Natural killer cell (primary cell): ENCODE data around the gene MBNL1. TPM values are rescaled to one million over a fixed set of nuclear protein-coding genes. Genes with fewer than 3 reads are reported as not detected.
A peak's percentile ranks its signal among the peaks of the same experiment; 100 is the strongest.

Experiments
- ATAC-seq, 3 donors: fragments of 150-1000 bp in 2 of 3; fragments of 200-7000 bp in 1 of 3; cut with Tn5 transposase; 1 replicate in 1 of 3; 2 replicates in 2 of 3; pipeline ENCODE4 v1.10.0; 2021; ENCODE audit warnings: mild to moderate bottlenecking in 2 of 3, moderate library complexity in 2 of 3
- DNase-seq, 2 donors: peaks; one replicate each; pipeline versions ENCODE4 v3.0.0 to v3.0.0-alpha.2; 2013 to 2021; ENCODE audit warnings: mixed read lengths in 1 of 2
- H3K27ac ChIP-seq: one replicate; pipeline ENCODE4 v1.5.1; 2013; ENCODE audit warnings: mild to moderate bottlenecking, low read length
- H3K27me3 ChIP-seq: one replicate; pipeline ENCODE4 v1.6.1; 2013; ENCODE audit warnings: low read length; ENCODE audit not compliant: control insufficient read depth, insufficient read depth
- H3K36me3 ChIP-seq: one replicate; pipeline ENCODE4 v1.6.1; 2013; ENCODE audit warnings: low read length; ENCODE audit not compliant: control insufficient read depth, insufficient read depth
- H3K4me1 ChIP-seq: one replicate; pipeline ENCODE4 v1.6.1; 2013; ENCODE audit warnings: low read length; ENCODE audit not compliant: control insufficient read depth, insufficient read depth
- H3K4me3 ChIP-seq: one replicate; pipeline ENCODE4 v1.5.1; 2013; ENCODE audit warnings: low read length
- H3K9me3 ChIP-seq: one replicate; pipeline ENCODE4 v1.6.1; 2013; ENCODE audit warnings: low read length; ENCODE audit not compliant: control insufficient read depth, insufficient read depth
- H3K27ac Mint-ChIP-seq, 2 donors: one replicate each; pipeline ENCODE4 v1.8.0; 2022; ENCODE audit warnings: mild to moderate bottlenecking in 2 of 2, mixed read lengths in 2 of 2, moderate library complexity in 1 of 2
- H3K27me3 Mint-ChIP-seq, 2 donors: one replicate each; pipeline ENCODE4 v1.8.0; 2022; ENCODE audit warnings: low read depth in 2 of 2, mixed read lengths in 2 of 2
- H3K36me3 Mint-ChIP-seq: one replicate; pipeline ENCODE4 v1.8.0; 2022; ENCODE audit warnings: mixed read lengths
- H3K4me1 Mint-ChIP-seq, 2 donors: one replicate each; pipeline ENCODE4 v1.8.0; 2022; ENCODE audit warnings: mixed read lengths in 2 of 2
- H3K4me3 Mint-ChIP-seq: one replicate; pipeline ENCODE4 v1.8.0; 2022; ENCODE audit warnings: mild to moderate bottlenecking, moderate library complexity, mixed read lengths
- H3K9me3 Mint-ChIP-seq, 2 donors: one replicate each; pipeline ENCODE4 v1.8.0; 2022; ENCODE audit warnings: mixed read lengths in 2 of 2
- WGBS: methylation state at CpG from one replicate; pipeline ENCODE4 v1.1.7; 2013; ENCODE audit warnings: missing lambda C conversion rate; ENCODE audit not compliant: insufficient coverage; 5-methylcytosine and 5-hydroxymethylcytosine counted together
- intact Hi-C: fragments of 100-400 bp; cut with micrococcal nuclease; formaldehyde crosslinking; loops from one replicate; pipeline ENCODE4 v1.14.2; 2022
- total RNA-seq, 4 donors: library from RNA; stranded (reverse); fragments of 120-200 nt in 1 of 4; gene quantifications; one replicate each; pipeline versions ENCODE4 v1.2.3 to v1.2.4, GENCODE V29; 2013 to 2022
- TF ChIP-seq, protein P1 (sequence below): fragments of 200-600 bp; IDR thresholded peaks from one replicate; pipeline ENCODE4 v1.8.0; 2022; ENCODE audit warnings: antibody characterized with exemption

MBNL1 gene
- total RNA-seq, 3 donors from 2014 or later (not counting 1 experiment from before 2014, with no cell fraction given): 600 to 704 (median 607) TPM

DNA sequence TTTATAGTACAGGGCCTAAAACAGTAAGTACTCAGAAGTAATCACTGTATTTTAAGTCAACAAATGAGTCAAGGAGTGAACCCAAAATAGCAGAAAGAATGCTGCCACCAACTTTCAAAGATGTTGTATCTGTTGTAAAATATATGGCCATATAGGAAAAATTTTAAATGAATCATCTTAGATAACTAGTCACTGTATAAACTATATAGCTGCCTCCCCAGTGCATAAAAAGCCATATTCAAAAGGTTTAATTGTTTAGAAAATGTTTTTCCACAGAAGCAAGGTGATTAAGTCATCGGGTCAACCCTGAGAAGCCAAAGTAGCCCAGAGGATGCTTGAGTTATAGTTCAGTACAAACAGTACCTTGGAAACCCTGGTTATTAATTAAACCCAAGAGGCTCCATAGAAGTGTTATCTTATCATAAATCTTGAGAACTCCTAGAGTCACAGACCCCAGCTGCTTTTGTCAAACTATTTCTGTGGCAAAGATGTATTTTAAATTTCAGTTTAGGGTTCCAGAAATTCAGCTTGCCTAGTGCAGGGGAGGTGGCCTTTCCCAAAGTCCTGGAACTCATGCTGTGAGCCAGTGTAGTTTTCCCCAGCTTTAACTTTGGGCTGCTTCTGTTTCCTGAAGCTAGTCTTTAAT lies 39.2 kb downstream of the MBNL1 start:
- no peak overlapping the region for H3K4me3 ChIP-seq
- Mint-ChIP-seq H3K27me3 (no peaks in the 10 kb centered on the region), H3K36me3 (no peaks in the 10 kb centered on the region), H3K4me3 (no peak overlapping the region), H3K27ac (peak overlapping the region; percentile 81 to 91), H3K9me3 (no peaks in the 10 kb centered on the region), H3K4me1 (peaks cover 58 to 70% of the 10 kb centered on the region in 2 donors)
- intact Hi-C loops: loop anchor here (2.0 kb wide), 1 partner anchor 17 kb away; no protein-coding TSS in a partner anchor
- ATAC-seq: peak in 1 of 3 donors; percentile 10
- H3K27me3 ChIP-seq: no peaks in the 10 kb centered on the region
- TF ChIP-seq, protein P1, sequence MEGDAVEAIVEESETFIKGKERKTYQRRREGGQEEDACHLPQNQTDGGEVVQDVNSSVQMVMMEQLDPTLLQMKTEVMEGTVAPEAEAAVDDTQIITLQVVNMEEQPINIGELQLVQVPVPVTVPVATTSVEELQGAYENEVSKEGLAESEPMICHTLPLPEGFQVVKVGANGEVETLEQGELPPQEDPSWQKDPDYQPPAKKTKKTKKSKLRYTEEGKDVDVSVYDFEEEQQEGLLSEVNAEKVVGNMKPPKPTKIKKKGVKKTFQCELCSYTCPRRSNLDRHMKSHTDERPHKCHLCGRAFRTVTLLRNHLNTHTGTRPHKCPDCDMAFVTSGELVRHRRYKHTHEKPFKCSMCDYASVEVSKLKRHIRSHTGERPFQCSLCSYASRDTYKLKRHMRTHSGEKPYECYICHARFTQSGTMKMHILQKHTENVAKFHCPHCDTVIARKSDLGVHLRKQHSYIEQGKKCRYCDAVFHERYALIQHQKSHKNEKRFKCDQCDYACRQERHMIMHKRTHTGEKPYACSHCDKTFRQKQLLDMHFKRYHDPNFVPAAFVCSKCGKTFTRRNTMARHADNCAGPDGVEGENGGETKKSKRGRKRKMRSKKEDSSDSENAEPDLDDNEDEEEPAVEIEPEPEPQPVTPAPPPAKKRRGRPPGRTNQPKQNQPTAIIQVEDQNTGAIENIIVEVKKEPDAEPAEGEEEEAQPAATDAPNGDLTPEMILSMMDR: no peak
- 80% methylated on average over 1 of the region's 1 CpG for WGBS
- peaks cover 23% of the 10 kb centered on the region for H3K36me3 ChIP-seq
- peaks cover 12% of the 10 kb centered on the region for H3K4me1 ChIP-seq
- no peak overlapping the region for H3K27ac ChIP-seq
- no peaks in the 10 kb centered on the region for H3K9me3 ChIP-seq
- DNase-seq: no peak

- Histone ChIP-seq H3K27ac (no peak overlapping the region), H3K27me3 (no peaks in the 10 kb centered on the region), H3K36me3 (peaks cover 23% of the 10 kb centered on the region), H3K4me1 (peaks cover 12% of the 10 kb centered on the region), H3K9me3 (no peaks in the 10 kb centered on the region), H3K4me3 (no peak overlapping the region)
- H3K9me3 Mint-ChIP-seq: no peaks in the 10 kb centered on the region
- DNase-seq (no peak), ATAC-seq (no peak)
- 91% methylated on average over 1 of the region's 1 CpG for WGBS
- peak overlapping the region; percentile 25 for H3K4me3 Mint-ChIP-seq
- intact Hi-C loops: loop anchor here (2.0 kb wide), 1 partner anchor 16 kb away; no protein-coding TSS in a partner anchor
- H3K27me3 Mint-ChIP-seq: no peaks in the 10 kb centered on the region
- H3K4me1 Mint-ChIP-seq: peaks cover 59 to 75% of the 10 kb centered on the region in 2 donors
- H3K27ac Mint-ChIP-seq: peak overlapping the region; percentile 81 to 91
- H3K36me3 Mint-ChIP-seq: no peaks in the 10 kb centered on the region
- TF ChIP-seq, protein P1: no peak
Observed at GRCh38 chr3:152308475-152308844, 39.7 kb downstream of the MBNL1 start.

GRCh38 chr3:152309031-152309430 lies 40.3 kb downstream of the MBNL1 start:
- H3K27ac Mint-ChIP-seq: peak overlapping the region; percentile 81 to 91
- peaks cover 58 to 75% of the 10 kb centered on the region in 2 donors for H3K4me1 Mint-ChIP-seq
- intact Hi-C loops: loop anchor here (2.0 kb wide), 1 partner anchor 16 kb away; no protein-coding TSS in a partner anchor
- no peaks in the 10 kb centered on the region for H3K27me3 ChIP-seq
- H3K4me1 ChIP-seq: peaks cover 12% of the 10 kb centered on the region
- peak overlapping the region; percentile 0 for H3K27ac ChIP-seq
- no peaks in the 10 kb centered on the region for H3K9me3 ChIP-seq
- no peak overlapping the region for H3K4me3 Mint-ChIP-seq
- H3K9me3 Mint-ChIP-seq: no peaks in the 10 kb centered on the region
- no peaks in the 10 kb centered on the region for H3K36me3 Mint-ChIP-seq
- DNase-seq (no peak), ATAC-seq (peak; percentile 13 to 33 (median 27))
- 67% methylated on average over 2 of the region's 3 CpGs for WGBS
- H3K27me3 Mint-ChIP-seq: no peaks in the 10 kb centered on the region
- no peak overlapping the region for H3K4me3 ChIP-seq
- TF ChIP-seq, protein P1: no peak
- H3K36me3 ChIP-seq: peaks cover 23% of the 10 kb centered on the region
